Skeletal muscle tissue (tissue), 4 donors: ENCODE data around the gene CRYBG2. TPM values are rescaled to one million over a fixed set of nuclear protein-coding genes. Genes with fewer than 3 reads are reported as not detected.
"Not testable (repeated sequence)": the region's sequence is repeated elsewhere in the genome, so short reads cannot be mapped to it uniquely, and the experiment has no call there.

Source experiments
- H3K27ac ChIP-seq: one replicate; pipeline ENCODE4 v1.7.0; 2013; ENCODE audit warnings: mild to moderate bottlenecking, low read depth, low read length, inconsistent platforms
- H3K27me3 ChIP-seq, 3 donors: one replicate each; pipeline ENCODE4 v1.7.0; 2013; ENCODE audit warnings: low read length in 3 of 3; ENCODE audit not compliant: control insufficient read depth in 3 of 3, insufficient read depth in 3 of 3
- H3K36me3 ChIP-seq, 3 donors: one replicate each; pipeline ENCODE4 v1.7.0; 2013; ENCODE audit warnings: low read length in 3 of 3; ENCODE audit not compliant: control insufficient read depth in 3 of 3, insufficient read depth in 3 of 3
- H3K4me1 ChIP-seq, 3 donors: one replicate each; pipeline ENCODE4 v1.7.0; 2013; ENCODE audit warnings: low read length in 3 of 3, mild to moderate bottlenecking in 3 of 3; ENCODE audit not compliant: control insufficient read depth in 3 of 3, insufficient read depth in 3 of 3
- H3K4me3 ChIP-seq, 3 donors: one replicate each; pipeline ENCODE4 v1.7.0; 2013; ENCODE audit warnings: low read length in 3 of 3
- H3K9ac ChIP-seq, 3 donors: one replicate each; pipeline ENCODE4 v1.7.0; 2013; ENCODE audit warnings: low read length in 3 of 3, mild to moderate bottlenecking in 3 of 3, moderate library complexity in 2 of 3, low read depth in 1 of 3
- H3K9me3 ChIP-seq, 3 donors: one replicate each; pipeline ENCODE4 v1.7.0; 2013; ENCODE audit warnings: low read length in 3 of 3; ENCODE audit not compliant: control insufficient read depth in 3 of 3
- total RNA-seq: library from RNA; depleted of rRNA; stranded (reverse); fragments of >200 nt; gene quantifications from one replicate; pipeline ENCODE4 v1.2.3, GENCODE V29; 2014
- donor health status: Osteomylitis.

CRYBG2 gene
- total RNA-seq, 1 donor from 2014 or later: not detected

- not testable (repeated sequence) for H3K27ac ChIP-seq
Measured at GRCh38 chr1:26372611-26373010, 18.7 kb upstream of the CRYBG2 start, which contains the start of gene ZNF683. Gene ZNF683, minus strand, starts transcription at chr1:26372750. Its CDS starts 4,179 bp downstream, at chr1:26368571.

GRCh38 chr1:26372039-26372438 lies 18.1 kb upstream of the CRYBG2 start:
- Histone ChIP-seq H3K27ac (no peak overlapping the region), H3K4me3 (no peak overlapping the region), H3K9me3 (no peaks in the 10 kb centered on the region), H3K36me3 (no peaks in the 10 kb centered on the region), H3K27me3 (peaks cover 4 to 16% (median 10%) of the 10 kb centered on the region in 3 donors), H3K4me1 (no peaks in the 10 kb centered on the region), H3K9ac (no peak overlapping the region)

More at GRCh38 chr1:26372611-26373010, 18.7 kb upstream of the CRYBG2 start, which contains the start of gene ZNF683:
- peaks cover 4 to 16% (median 10%) of the 10 kb centered on the region in 3 donors for H3K27me3 ChIP-seq
- H3K36me3 ChIP-seq, H3K9ac ChIP-seq, H3K4me3 ChIP-seq, H3K4me1 ChIP-seq, H3K9me3 ChIP-seq: not testable (repeated sequence)

GRCh38 chr1:26370591-26371382 lies 16.9 kb upstream of the CRYBG2 start:
- H3K9me3 ChIP-seq: no peaks in the 10 kb centered on the region
- H3K9ac ChIP-seq: no peak overlapping the region
- no peaks in the 10 kb centered on the region for H3K4me1 ChIP-seq
- no peak overlapping the region for H3K27ac ChIP-seq
- H3K4me3 ChIP-seq: no peak overlapping the region
- peaks cover 4 to 16% (median 10%) of the 10 kb centered on the region in 3 donors for H3K27me3 ChIP-seq
- H3K36me3 ChIP-seq: no peaks in the 10 kb centered on the region

GRCh38 chr1:26368486-26368885 lies 14.6 kb upstream of the CRYBG2 start:
- Histone ChIP-seq H3K27me3 (peaks cover 11 to 33% (median 25%) of the 10 kb centered on the region in 3 donors), H3K36me3 (no peaks in the 10 kb centered on the region), H3K27ac (no peak overlapping the region), H3K9ac (no peak overlapping the region), H3K9me3 (no peaks in the 10 kb centered on the region), H3K4me3 (no peak overlapping the region), H3K4me1 (no peaks in the 10 kb centered on the region)

- H3K27me3 ChIP-seq: peaks cover 11 to 37% (median 29%) of the 10 kb centered on the region in 3 donors
- no peaks in the 10 kb centered on the region for H3K4me1 ChIP-seq
- H3K4me3 ChIP-seq: no peak overlapping the region
- no peaks in the 10 kb centered on the region for H3K9me3 ChIP-seq
- H3K9ac ChIP-seq: no peak overlapping the region
- H3K36me3 ChIP-seq: no peaks in the 10 kb centered on the region
- H3K27ac ChIP-seq: no peak overlapping the region
Measured at GRCh38 chr1:26368006-26368405, 14.1 kb upstream of the CRYBG2 start.

- H3K9me3 ChIP-seq: no peaks in the 10 kb centered on the region
- H3K9ac ChIP-seq: no peak overlapping the region
- H3K4me3 ChIP-seq: no peak overlapping the region
- H3K4me1 ChIP-seq: no peaks in the 10 kb centered on the region
- no peak overlapping the region for H3K27ac ChIP-seq
- peaks cover 16 to 42% (median 35%) of the 10 kb centered on the region in 3 donors for H3K27me3 ChIP-seq
- no peaks in the 10 kb centered on the region for H3K36me3 ChIP-seq
Measured at GRCh38 chr1:26367441-26367840, 13.5 kb upstream of the CRYBG2 start.

- Histone ChIP-seq H3K9me3 (no peaks in the 10 kb centered on the region), H3K27ac (no peak overlapping the region), H3K27me3 (peaks cover 40 to 61% (median 53%) of the 10 kb centered on the region in 3 donors), H3K4me1 (peaks cover 4 to 7% (median 6%) of the 10 kb centered on the region in 3 donors), H3K4me3 (no peak overlapping the region), H3K9ac (no peak overlapping the region), H3K36me3 (no peaks in the 10 kb centered on the region)
Measured at GRCh38 chr1:26364956-26365355, 11.0 kb upstream of the CRYBG2 start.

GRCh38 chr1:26363549-26364448 lies 9.9 kb upstream of the CRYBG2 start:
- Histone ChIP-seq H3K27me3 (peaks cover 51 to 65% (median 56%) of the 10 kb centered on the region in 3 donors), H3K9ac (no peak overlapping the region)

GRCh38 chr1:26362331-26362730 lies 8.4 kb upstream of the CRYBG2 start:
- no peaks in the 10 kb centered on the region for H3K9me3 ChIP-seq
- H3K4me1 ChIP-seq: peaks cover 4 to 7% (median 6%) of the 10 kb centered on the region in 3 donors
- H3K4me3 ChIP-seq: no peak overlapping the region
- peaks cover 52 to 64% (median 62%) of the 10 kb centered on the region in 3 donors for H3K27me3 ChIP-seq
- no peaks in the 10 kb centered on the region for H3K36me3 ChIP-seq
- H3K27ac ChIP-seq: no peak overlapping the region
- H3K9ac ChIP-seq: no peak overlapping the region

More at GRCh38 chr1:26363549-26364448, 9.9 kb upstream of the CRYBG2 start:
- Histone ChIP-seq H3K4me1 (peaks cover 4 to 7% (median 6%) of the 10 kb centered on the region in 3 donors), H3K27ac (no peak overlapping the region), H3K36me3 (no peaks in the 10 kb centered on the region), H3K9me3 (no peaks in the 10 kb centered on the region), H3K4me3 (no peak overlapping the region)
